Mammary epithelial cell (primary cell): ENCODE data around the gene EPHB6.

Experiments used
- CTCF ChIP-seq, 2 donors: IDR thresholded peaks in 1 of 2; conservative IDR thresholded peaks in 1 of 2; 2 replicates each; pipeline ENCODE4 v1.5.1; 2011 to 2012; ENCODE audit warnings: inconsistent platforms in 2 of 2, low read length in 2 of 2, mild to moderate bottlenecking in 2 of 2, control low read depth in 1 of 2, low read depth in 1 of 2; ENCODE audit not compliant: insufficient read depth in 1 of 2; ENCODE audit errors: extremely low read depth in 1 of 2
- EZH2 ChIP-seq: IDR thresholded peaks from 2 replicates; pipeline ENCODE4 v1.6.1; 2012; ENCODE audit warnings: low read length, inconsistent platforms, borderline replicate concordance

- TF ChIP-seq CTCF (conservative IDR thresholded peaks at IDR 0.05 in 1 of 2, IDR thresholded peaks at IDR 0.05 in 1 of 2; ENCODE audit: extremely low read depth in 1 of 2, insufficient read depth in 1 of 2, low read depth in 1 of 2, low read length in 2 of 2) (no peak), EZH2 (no peak)
Measured at GRCh38 chr7:142874409-142874808, 19.5 kb downstream of the EPHB6 start.
